Ishikawa (cell line): Measurements from ENCODE around the gene SPATA45.

Source experiments
- CEBPB ChIP-seq: IDR thresholded peaks from 2 replicates; pipeline ENCODE4 v1.6.1; 2012
- CREB1 ChIP-seq: IDR thresholded peaks from 2 replicates; pipeline ENCODE4 v1.6.1; 2012; ENCODE audit warnings: low read depth
- EP300 ChIP-seq: IDR thresholded peaks from 2 replicates; pipeline ENCODE4 v1.6.1; 2012; ENCODE audit warnings: borderline replicate concordance
- RAD21 ChIP-seq: IDR thresholded peaks from 2 replicates; pipeline ENCODE4 v1.6.1; 2012; ENCODE audit warnings: low read depth
- TCF12 ChIP-seq: IDR thresholded peaks from 2 replicates; pipeline ENCODE4 v1.6.1; 2012; ENCODE audit warnings: low read depth

DNA sequence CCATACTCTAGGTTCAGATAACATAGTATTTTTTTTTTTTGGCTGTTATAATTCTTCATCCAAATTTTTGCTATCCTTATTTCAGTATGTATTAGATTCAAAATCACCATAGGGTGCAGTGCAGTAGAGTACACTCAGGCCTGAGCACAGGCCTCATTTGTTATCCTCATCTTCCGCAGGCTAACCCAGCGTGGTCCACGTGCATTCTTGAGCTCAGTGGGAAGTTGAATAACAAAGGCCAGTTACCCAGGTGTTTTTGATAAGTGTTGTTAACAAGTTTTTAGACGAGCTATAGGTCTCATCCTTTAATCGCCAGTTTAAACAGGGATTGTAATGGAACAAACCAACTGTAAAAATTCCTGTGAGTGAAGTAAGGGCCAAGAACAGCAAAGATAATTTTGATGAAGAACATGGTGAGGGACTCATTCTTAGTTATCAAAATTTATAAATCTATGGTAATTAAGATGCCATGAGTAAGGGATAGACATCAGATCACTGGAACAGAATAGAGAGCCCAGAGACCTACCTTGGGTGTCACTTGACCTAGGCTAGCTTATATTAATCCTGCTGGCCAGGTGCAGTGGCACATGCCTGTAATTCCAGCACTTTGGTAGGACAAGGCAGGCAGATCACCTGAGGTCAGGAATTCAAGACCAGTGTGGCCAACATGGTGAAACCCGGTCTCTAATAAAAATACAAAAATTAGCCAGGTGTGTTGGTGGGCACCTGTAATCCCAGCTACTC is 32.7 kb upstream of the SPATA45 start:
- TF ChIP-seq TCF12 (no peak), CEBPB (no peak), RAD21 (no peak), EP300 (no peak), CREB1 (no peak)
